Heart left ventricle (tissue), 16 donors: ENCODE data around the gene AZI2. TPM values are rescaled to one million over a fixed set of nuclear protein-coding genes. Genes with fewer than 3 reads are reported as not detected.

ENCODE experiments used
- ATAC-seq, 4 donors: fragments of 200-7000 bp; cut with Tn5 transposase; one replicate each; pipeline ENCODE4 v1.9.1; 2020 to 2022; ENCODE audit warnings: moderate library complexity in 4 of 4, mild to moderate bottlenecking in 3 of 4, moderate number of reproducible peaks in 1 of 4
- DNase-seq, 5 donors: peaks; one replicate each; pipeline ENCODE4 v3.0.0-alpha.2; 2020
- H3K27ac ChIP-seq, 12 donors: fragments of 200-600 bp; sonication (generic) in 4 of 12; one replicate each; pipeline versions ENCODE4 v1.5.0 to v1.8.0; 2016 to 2022; ENCODE audit warnings: mild to moderate bottlenecking in 2 of 12
- H3K27me3 ChIP-seq, 9 donors: fragments of 200-600 bp; sonication (generic) in 2 of 9; one replicate each; pipeline versions ENCODE4 v1.5.1 to v1.8.0; 2016 to 2022; ENCODE audit warnings: mild to moderate bottlenecking in 3 of 9
- H3K36me3 ChIP-seq, 9 donors: fragments of 200-600 bp; sonication (generic) in 2 of 9; one replicate each; pipeline versions ENCODE4 v1.5.0 to v1.8.0; 2018 to 2022; ENCODE audit warnings: mild to moderate bottlenecking in 2 of 9
- H3K4me1 ChIP-seq, 12 donors: fragments of 200-600 bp; sonication (generic) in 4 of 12; one replicate each; pipeline versions ENCODE4 v1.5.0 to v1.8.0; 2016 to 2022; ENCODE audit warnings: mild to moderate bottlenecking in 3 of 12
- H3K4me3 ChIP-seq, 12 donors: fragments of 200-600 bp; sonication (generic) in 4 of 12; one replicate each; pipeline versions ENCODE4 v1.5.0 to v1.8.0; 2017 to 2022; ENCODE audit warnings: mild to moderate bottlenecking in 9 of 12, moderate library complexity in 4 of 12
- H3K9me3 ChIP-seq, 12 donors: fragments of 200-600 bp; sonication (generic) in 4 of 12; one replicate each; pipeline versions ENCODE4 v1.5.0 to v1.8.0; 2016 to 2022; ENCODE audit warnings: mild to moderate bottlenecking in 1 of 12
- POLR2A ChIP-seq, 2 donors: fragments of 450-650 bp; IDR thresholded peaks; one replicate each; pipeline ENCODE4 v1.6.1; 2017; ENCODE audit warnings: antibody characterized with exemption in 2 of 2, mild to moderate bottlenecking in 2 of 2, moderate library complexity in 2 of 2
- WGBS, 4 donors: extraction: QIAGEN DNeasy Blood & Tissue Kit in 2 of 4; methylation state at CpG; one replicate each; pipeline versions ENCODE4 v1.1.5 to v1.1.7; 2013 to 2018; 5-methylcytosine and 5-hydroxymethylcytosine counted together
- intact Hi-C, 10 donors: fragments of 100-400 bp; cut with DNase I; formaldehyde crosslinking; loops; one replicate each; pipeline versions ENCODE4 v1.11.1 to v1.14.2; 2022
- polyA plus RNA-seq, 2 donors: library from polyadenylated mRNA; stranded (reverse); fragments of 200-250 nt; gene quantifications; one replicate each; pipeline ENCODE4 v1.2.3, GENCODE V29; 2013
- total RNA-seq, 9 donors: library from RNA; depleted of rRNA in 2 of 9; stranded (reverse); fragments of >200 nt in 2 of 9; fragmentation: NEBNext Ultra II Directional in 3 of 9; extraction: Animal tissue kit (Norgen Biotek cat#: 25700) in 3 of 9; gene quantifications; one replicate each; pipeline versions ENCODE4 v1.1.0 to v1.2.4, GENCODE V29; 2016 to 2023
- TF ChIP-seq, protein P1 (sequence below), 12 donors: fragments of 200-600 bp; sonication (generic) in 4 of 12; IDR thresholded peaks; one replicate each; pipeline versions ENCODE4 v1.5.0 to v1.8.0; 2018 to 2022; ENCODE audit warnings: antibody characterized with exemption in 12 of 12, mild to moderate bottlenecking in 5 of 12
- donor health status: ischemic (EF 13 %, LVEDD 7.1; RV severe dilation, severe dysfunction).
- donor health status: healthy with polysubstance abuse.
- donor health status: DM: no; HTN: yes; CAD: no.
- donor health status: DM: no; HTN: no; CAD: no.
- donor health status: ischemic (EF 25% LVEDD 6.9; RV normal size, moderate dysfunction).
- donor health status: ischemic (EF 25% LVEDD 5.7; RV mildly dilated, moderate dysfunction).
- donor health status: healthy.
- donor health status: DM: yes; HTN: yes; CAD: no.
- donor health status: ischemic (EF 35%, LVEDD 5.7; RV mildly dilated, moderate dysfunction).
- donor health status: nonischemic (EF 11% LVEDD 7.7; RV severe dilation, severe dysfunction).
- donor health status: DM: yes; HTN: yes; CAD: no.
- donor health status: PGD.
- donor health status: ischemic (EF 29% LVEDD 5.4; RV normal size, mild dysfunction).
- donor health status: nonischemic (EF 23%, LVEDD 6.1; RV moderate dilation, normal function).

AZI2 gene
- total and polyA plus RNA-seq, 11 donors, result 14.3 to 48.1 (median 33.2) TPM

DNA sequence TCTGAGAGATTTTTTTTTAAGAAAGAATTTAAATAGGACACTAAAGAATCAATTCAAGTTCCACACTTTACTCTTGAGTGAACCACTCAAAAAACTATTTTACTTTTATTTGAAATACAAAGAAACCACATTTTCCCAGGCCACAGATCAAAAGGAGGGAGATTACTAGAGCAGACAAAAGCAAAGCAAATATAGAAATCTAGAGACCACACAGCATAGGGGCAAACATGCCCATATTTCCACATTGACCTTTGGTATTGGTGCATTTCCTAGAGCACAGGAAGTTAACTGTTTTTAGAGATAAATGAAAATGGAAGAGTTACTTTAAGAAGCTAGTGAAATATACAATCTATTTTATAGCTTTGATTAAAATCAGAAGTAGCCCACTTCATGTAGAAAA lies 27.6 kb downstream of the AZI2 start:
- intact Hi-C loops, result loop anchor here in 1 of 10 donors (10.0 kb wide), 1 partner anchor 606 kb away; no protein-coding TSS in a partner anchor
- TF ChIP-seq, protein P1, sequence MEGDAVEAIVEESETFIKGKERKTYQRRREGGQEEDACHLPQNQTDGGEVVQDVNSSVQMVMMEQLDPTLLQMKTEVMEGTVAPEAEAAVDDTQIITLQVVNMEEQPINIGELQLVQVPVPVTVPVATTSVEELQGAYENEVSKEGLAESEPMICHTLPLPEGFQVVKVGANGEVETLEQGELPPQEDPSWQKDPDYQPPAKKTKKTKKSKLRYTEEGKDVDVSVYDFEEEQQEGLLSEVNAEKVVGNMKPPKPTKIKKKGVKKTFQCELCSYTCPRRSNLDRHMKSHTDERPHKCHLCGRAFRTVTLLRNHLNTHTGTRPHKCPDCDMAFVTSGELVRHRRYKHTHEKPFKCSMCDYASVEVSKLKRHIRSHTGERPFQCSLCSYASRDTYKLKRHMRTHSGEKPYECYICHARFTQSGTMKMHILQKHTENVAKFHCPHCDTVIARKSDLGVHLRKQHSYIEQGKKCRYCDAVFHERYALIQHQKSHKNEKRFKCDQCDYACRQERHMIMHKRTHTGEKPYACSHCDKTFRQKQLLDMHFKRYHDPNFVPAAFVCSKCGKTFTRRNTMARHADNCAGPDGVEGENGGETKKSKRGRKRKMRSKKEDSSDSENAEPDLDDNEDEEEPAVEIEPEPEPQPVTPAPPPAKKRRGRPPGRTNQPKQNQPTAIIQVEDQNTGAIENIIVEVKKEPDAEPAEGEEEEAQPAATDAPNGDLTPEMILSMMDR (IDR thresholded peaks at IDR 0.05), result no peak
- TF ChIP-seq POLR2A (IDR thresholded peaks at IDR 0.05), result no peak
- Histone ChIP-seq H3K27ac (no peak overlapping the region), H3K36me3 (peaks cover 0 to 87% (median 53%) of the 10 kb centered on the region in 9 donors), H3K4me3 (no peak overlapping the region), H3K9me3 (no peaks in the 10 kb centered on the region), H3K27me3 (no peaks in the 10 kb centered on the region), H3K4me1 (no peaks in the 10 kb centered on the region)
- DNase-seq, result no peak
- no peak for ATAC-seq

DNA sequence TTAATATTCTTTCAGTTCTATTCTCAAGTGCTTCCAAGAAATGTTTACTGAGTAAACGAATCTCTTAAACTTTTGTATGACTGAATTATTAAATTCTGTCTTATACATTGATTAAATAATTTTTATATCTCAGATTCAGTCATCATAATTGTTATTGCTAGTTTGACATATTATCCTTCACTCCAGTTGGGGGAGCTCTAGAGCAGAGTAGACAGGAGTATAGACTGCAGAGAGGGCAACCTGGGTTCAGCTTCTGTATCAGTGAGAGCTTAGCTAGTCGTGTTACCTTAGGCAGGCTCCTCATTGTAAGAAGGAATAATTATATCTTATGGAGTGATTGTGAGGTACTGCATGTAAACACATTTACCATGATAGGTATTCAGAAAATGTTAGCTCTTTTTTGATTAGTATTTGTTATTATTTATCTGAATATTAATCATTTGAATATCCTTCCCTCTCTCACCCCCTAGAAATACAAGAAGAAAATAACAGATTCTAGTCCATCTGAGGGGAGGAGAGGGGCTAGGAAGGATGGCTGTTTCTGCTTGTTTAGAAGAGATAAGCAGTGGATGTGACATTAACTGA lies 31.1 kb downstream of the AZI2 start:
- 30 to 45% (median 38%) methylated on average over 2 of the region's 2 CpGs for WGBS, 4 donors
- H3K9me3 ChIP-seq, result no peaks in the 10 kb centered on the region
- no peaks in the 10 kb centered on the region for H3K27me3 ChIP-seq
- no peak overlapping the region for H3K27ac ChIP-seq
- ATAC-seq, result peak in 2 of 4 donors; percentile 59 to 62
- H3K4me3 ChIP-seq, result no peak overlapping the region
- intact Hi-C loops, result no loop called here
- H3K4me1 ChIP-seq, result no peaks in the 10 kb centered on the region
- TF ChIP-seq, protein P1 (IDR thresholded peaks at IDR 0.05), result peak; percentile 32 to 67 (median 44)
- no peak for TF ChIP-seq POLR2A (IDR thresholded peaks at IDR 0.05)
- peaks cover 0 to 53% (median 22%) of the 10 kb centered on the region in 9 donors for H3K36me3 ChIP-seq
- no peak for DNase-seq

DNA sequence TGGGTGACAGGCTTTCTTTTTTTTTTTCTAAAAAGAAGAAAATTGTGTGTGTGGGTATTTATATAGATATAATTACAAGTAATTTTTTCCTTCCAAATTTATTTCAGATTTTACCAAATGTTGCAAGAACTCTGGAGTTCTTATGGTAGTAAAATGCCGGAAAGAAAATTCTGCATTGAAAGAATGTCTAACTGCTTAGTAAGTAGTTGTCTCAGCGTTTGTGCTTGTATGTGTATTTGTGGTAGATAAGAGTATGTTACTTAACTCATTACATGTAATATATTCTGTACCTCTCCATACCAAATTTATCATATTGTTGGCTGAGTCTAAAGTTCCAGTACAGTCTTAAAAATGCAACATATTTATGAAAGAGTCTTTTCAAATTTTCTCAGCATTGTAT lies 32.4 kb downstream of the AZI2 start:
- no peaks in the 10 kb centered on the region for H3K27me3 ChIP-seq
- TF ChIP-seq, protein P1 (IDR thresholded peaks at IDR 0.05), result no peak
- TF ChIP-seq POLR2A (IDR thresholded peaks at IDR 0.05), result no peak
- DNase-seq, result no peak
- peaks cover 0 to 41% (median 19%) of the 10 kb centered on the region in 9 donors for H3K36me3 ChIP-seq
- no peak overlapping the region for H3K27ac ChIP-seq
- intact Hi-C loops, result no loop called here
- H3K4me1 ChIP-seq, result no peaks in the 10 kb centered on the region
- ATAC-seq, result no peak
- WGBS, 4 donors, result 77 to 84% (median 82%) methylated on average over 2 of the region's 2 CpGs
- H3K9me3 ChIP-seq, result no peaks in the 10 kb centered on the region
- H3K4me3 ChIP-seq, result no peak overlapping the region

DNA sequence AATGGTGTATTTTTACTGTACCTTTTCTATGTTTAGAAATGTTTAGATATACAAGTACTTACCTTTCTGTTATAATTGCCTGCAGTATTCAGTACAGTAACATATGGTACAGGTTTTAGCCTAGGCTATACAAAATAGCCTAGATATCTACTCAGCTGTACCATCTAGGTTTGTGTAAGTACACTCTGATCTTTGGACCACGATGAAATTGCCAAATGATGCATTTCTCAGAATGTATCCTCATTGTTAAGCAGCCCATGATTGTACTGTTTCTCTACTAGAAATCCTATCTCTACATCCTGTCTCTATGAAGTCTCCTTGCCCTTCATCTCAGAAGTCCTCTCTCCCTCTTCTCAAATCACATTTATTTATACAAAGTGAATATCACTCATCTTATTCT lies 32.9 kb downstream of the AZI2 start:
- intact Hi-C loops, result no loop called here

More for the DNA sequence above, 32.9 kb downstream of the AZI2 start:
- Histone ChIP-seq H3K27ac (no peak overlapping the region), H3K4me3 (no peak overlapping the region), H3K9me3 (no peaks in the 10 kb centered on the region), H3K27me3 (no peaks in the 10 kb centered on the region), H3K4me1 (no peaks in the 10 kb centered on the region), H3K36me3 (peaks cover 0 to 36% (median 14%) of the 10 kb centered on the region in 9 donors)
- TF ChIP-seq POLR2A (IDR thresholded peaks at IDR 0.05), result no peak
- TF ChIP-seq, protein P1 (IDR thresholded peaks at IDR 0.05), result no peak
- DNase-seq (no peak), ATAC-seq (no peak)
- WGBS, 4 donors, result 88 to 95% (median 93%) methylated on average over 1 of the region's 1 CpG
